Neutrophil (primary cell): Measurements from ENCODE around the gene PDE3B.

Experiments
- H3K27ac ChIP-seq: fragments of 200-600 bp; sonication (generic); 2 replicates; pipeline ENCODE4 v1.5.1; 2016; ENCODE audit warnings: mild to moderate bottlenecking, moderate library complexity
- H3K27me3 ChIP-seq: fragments of 200-600 bp; sonication (generic); 2 replicates; pipeline ENCODE4 v1.6.0; 2016; ENCODE audit warnings: mild to moderate bottlenecking
- H3K36me3 ChIP-seq: fragments of 200-600 bp; sonication (generic); 2 replicates; pipeline ENCODE4 v1.5.1; 2017
- H3K4me1 ChIP-seq, 2 experiments: fragments of 200-600 bp in 1 of 2; sonication (generic) in 1 of 2; 1 replicate in 1 of 2; 2 replicates in 1 of 2; pipeline versions ENCODE4 v1.5.1 to v1.6.1; 2013 to 2016; ENCODE audit warnings: low read depth in 1 of 2, low read length in 1 of 2, mild to moderate bottlenecking in 1 of 2, moderate library complexity in 1 of 2; ENCODE audit not compliant: control insufficient read depth in 1 of 2, insufficient read depth in 1 of 2
- H3K4me3 ChIP-seq, 2 experiments: fragments of 200-600 bp in 1 of 2; sonication (generic) in 1 of 2; 1 replicate in 1 of 2; 2 replicates in 1 of 2; pipeline ENCODE4 v1.5.1; 2013 to 2016; ENCODE audit warnings: low read depth in 1 of 2, low read length in 1 of 2, mild to moderate bottlenecking in 1 of 2, moderate library complexity in 1 of 2
- H3K9me3 ChIP-seq: fragments of 200-600 bp; sonication (generic); 2 replicates; pipeline ENCODE4 v1.5.1; 2016
- TF ChIP-seq, protein P1 (sequence below): fragments of 200-600 bp; sonication (generic); IDR thresholded peaks from 2 replicates; pipeline ENCODE4 v1.5.1; 2016; ENCODE audit warnings: antibody characterized with exemption

PDE3B gene

DNA sequence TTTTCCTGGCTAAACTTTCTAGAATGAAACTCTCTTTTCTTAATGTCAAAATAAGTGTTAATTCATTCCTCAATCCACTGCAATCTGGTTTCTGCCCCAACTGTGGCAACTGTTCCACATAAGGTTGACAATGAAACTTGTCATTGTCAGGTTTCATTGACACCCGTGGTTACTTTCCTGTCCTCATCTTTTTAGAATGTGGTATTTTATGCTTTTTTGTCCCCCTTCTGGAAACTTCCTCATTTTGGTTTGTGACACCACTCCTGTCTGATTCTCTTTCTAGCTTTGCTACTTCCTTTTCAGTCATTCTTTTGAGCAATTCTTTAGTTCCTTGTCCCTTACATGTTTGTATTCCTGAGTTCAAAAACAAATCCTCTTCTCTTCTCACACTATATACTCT lies 7.5 kb upstream of the PDE3B start:
- H3K36me3 ChIP-seq, result no peaks in the 10 kb centered on the region
- TF ChIP-seq, protein P1, sequence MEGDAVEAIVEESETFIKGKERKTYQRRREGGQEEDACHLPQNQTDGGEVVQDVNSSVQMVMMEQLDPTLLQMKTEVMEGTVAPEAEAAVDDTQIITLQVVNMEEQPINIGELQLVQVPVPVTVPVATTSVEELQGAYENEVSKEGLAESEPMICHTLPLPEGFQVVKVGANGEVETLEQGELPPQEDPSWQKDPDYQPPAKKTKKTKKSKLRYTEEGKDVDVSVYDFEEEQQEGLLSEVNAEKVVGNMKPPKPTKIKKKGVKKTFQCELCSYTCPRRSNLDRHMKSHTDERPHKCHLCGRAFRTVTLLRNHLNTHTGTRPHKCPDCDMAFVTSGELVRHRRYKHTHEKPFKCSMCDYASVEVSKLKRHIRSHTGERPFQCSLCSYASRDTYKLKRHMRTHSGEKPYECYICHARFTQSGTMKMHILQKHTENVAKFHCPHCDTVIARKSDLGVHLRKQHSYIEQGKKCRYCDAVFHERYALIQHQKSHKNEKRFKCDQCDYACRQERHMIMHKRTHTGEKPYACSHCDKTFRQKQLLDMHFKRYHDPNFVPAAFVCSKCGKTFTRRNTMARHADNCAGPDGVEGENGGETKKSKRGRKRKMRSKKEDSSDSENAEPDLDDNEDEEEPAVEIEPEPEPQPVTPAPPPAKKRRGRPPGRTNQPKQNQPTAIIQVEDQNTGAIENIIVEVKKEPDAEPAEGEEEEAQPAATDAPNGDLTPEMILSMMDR, result no peak
- H3K4me1 ChIP-seq, result peaks cover 36 to 50% of the 10 kb centered on the region in 2 experiments
- no peaks in the 10 kb centered on the region for H3K9me3 ChIP-seq
- H3K4me3 ChIP-seq, result peak overlapping the region; percentile 24 to 26
- peak overlapping the region; percentile 83 for H3K27ac ChIP-seq
- H3K27me3 ChIP-seq, result no peaks in the 10 kb centered on the region

DNA sequence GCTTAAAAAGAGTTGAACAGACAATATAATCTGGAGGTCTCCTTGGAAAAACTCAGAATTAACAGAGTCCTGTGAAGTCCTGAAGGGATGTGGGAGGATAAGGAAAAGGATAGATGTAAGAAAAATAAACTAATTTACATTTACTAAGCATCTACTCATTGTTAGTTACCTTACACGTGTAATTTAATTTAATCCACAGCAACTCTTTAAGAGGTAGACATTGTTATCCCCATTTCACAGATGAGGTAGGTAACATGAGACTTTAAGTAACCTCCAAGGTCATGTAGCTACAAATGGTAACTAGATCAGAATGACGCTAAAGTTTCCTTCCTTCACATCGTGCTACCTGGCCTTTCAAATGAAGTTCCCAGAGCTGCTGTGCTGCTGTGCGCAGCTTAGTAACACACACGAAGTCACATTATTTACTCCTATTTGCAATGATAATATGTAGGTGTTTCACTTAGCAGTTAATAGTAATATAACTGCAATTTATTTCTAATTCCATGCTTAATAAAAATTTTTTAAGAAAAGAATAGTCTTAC lies 5.7 kb upstream of the PDE3B start:
- Histone ChIP-seq H3K9me3 (no peaks in the 10 kb centered on the region), H3K27ac (no peak overlapping the region), H3K4me3 (no peak overlapping the region), H3K36me3 (no peaks in the 10 kb centered on the region), H3K27me3 (no peaks in the 10 kb centered on the region), H3K4me1 (peaks cover 45 to 59% of the 10 kb centered on the region in 2 experiments)
- TF ChIP-seq, protein P1, result no peak

DNA sequence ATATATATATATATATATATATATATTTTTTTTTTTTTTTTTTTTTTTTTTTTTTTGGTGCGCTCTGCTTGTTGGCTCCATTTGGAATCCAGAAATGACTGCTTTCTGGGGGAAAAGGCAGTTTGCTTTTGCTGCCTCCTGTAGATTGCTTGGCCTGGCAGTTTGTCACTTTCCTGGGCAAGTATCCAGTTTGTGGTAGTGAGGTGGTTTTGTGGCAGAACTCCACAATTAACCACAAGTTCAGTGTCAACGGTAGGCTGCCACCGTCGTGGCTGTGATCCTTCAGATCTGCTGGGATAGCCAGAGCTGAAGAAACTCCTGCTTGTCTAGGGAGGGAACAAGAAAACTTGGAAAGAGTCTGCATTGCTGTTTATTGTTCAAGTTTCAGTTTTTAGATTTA lies 5.0 kb upstream of the PDE3B start:
- no peaks in the 10 kb centered on the region for H3K9me3 ChIP-seq
- no peak overlapping the region for H3K4me3 ChIP-seq
- TF ChIP-seq, protein P1, result no peak
- peaks cover 48 to 62% of the 10 kb centered on the region in 2 experiments for H3K4me1 ChIP-seq
- H3K27me3 ChIP-seq, result no peaks in the 10 kb centered on the region
- H3K36me3 ChIP-seq, result no peaks in the 10 kb centered on the region
- H3K27ac ChIP-seq, result no peak overlapping the region

DNA sequence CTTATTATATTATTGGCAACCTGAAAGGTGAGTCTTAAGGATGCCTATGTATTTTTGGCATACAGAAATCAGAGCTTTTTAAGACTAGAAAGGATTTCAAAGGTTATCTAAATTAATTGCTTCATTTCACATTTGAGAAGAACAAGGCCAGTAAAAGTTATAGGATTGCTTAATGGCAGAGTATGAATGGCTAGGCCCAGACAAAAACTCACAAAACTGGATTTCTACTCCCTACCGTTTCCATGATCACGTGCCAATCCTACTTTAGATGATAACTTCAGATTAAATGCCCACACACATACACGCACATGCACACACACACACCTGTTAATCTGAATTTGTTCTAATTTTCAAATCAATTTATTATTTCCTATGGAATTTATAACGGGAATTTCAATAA lies 1.8 kb upstream of the PDE3B start:
- H3K4me1 ChIP-seq, result peaks cover 38 to 46% of the 10 kb centered on the region in 2 experiments

DNA sequence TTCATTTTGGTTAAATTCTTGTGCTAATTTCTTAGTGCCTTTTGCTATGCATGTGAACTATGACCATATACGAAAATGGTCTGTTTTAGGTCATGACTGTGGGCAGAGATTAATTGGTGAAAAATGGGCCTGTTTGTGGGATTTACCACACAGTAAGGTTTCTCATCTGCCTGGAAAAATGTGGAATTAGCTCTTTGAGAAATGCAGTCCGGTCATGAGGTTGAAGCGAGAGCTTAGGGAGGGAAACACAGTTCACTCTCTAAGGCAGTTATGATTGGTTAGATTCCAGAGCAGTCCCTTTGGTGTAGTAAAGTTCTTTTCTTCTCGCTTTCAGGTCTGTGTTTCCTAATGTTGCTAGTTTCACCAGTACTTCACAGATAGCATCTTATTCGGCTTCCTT lies 1.2 kb upstream of the PDE3B start:
- peaks cover 36 to 44% of the 10 kb centered on the region in 2 experiments for H3K4me1 ChIP-seq
- H3K27ac ChIP-seq, result peak overlapping the region; percentile 95
- H3K27me3 ChIP-seq, result no peaks in the 10 kb centered on the region
- TF ChIP-seq, protein P1, result no peak
- H3K36me3 ChIP-seq, result no peaks in the 10 kb centered on the region
- H3K9me3 ChIP-seq, result no peaks in the 10 kb centered on the region
- peak overlapping the region; percentile 91 to 97 for H3K4me3 ChIP-seq

More for the DNA sequence above, 1.8 kb upstream of the PDE3B start:
- TF ChIP-seq, protein P1, result no peak
- H3K27me3 ChIP-seq, result no peaks in the 10 kb centered on the region
- no peaks in the 10 kb centered on the region for H3K36me3 ChIP-seq
- H3K27ac ChIP-seq, result no peak overlapping the region
- H3K4me3 ChIP-seq, result no peak overlapping the region
- H3K9me3 ChIP-seq, result no peaks in the 10 kb centered on the region
